ENCODE measurements around the gene PDLIM5.
"Not testable (repeated sequence)": the region's sequence is repeated elsewhere in the genome, so short reads cannot be mapped to it uniquely, and the experiment has no call there.

PDLIM5 gene

DNA sequence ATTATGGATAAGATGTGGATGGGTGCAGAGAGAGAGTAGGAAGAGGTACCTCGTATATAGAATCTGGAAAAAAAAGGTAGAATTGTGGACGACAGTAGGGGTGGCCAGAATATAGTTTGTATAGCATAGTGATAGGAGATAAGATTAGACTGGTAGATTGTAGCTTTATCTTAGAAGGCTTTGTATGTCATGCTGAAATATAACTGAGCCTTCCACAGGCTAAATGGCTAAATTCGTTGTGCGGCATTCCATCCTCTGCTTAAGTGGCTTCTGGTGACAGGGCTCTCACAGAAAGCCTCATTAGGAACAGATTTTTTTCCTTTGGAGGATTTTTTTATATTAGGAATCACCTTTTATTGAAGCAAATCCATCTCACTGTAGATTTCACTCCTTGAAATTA is 163.7 kb downstream of the PDLIM5 start:
- no peak for DNase-seq

DNA sequence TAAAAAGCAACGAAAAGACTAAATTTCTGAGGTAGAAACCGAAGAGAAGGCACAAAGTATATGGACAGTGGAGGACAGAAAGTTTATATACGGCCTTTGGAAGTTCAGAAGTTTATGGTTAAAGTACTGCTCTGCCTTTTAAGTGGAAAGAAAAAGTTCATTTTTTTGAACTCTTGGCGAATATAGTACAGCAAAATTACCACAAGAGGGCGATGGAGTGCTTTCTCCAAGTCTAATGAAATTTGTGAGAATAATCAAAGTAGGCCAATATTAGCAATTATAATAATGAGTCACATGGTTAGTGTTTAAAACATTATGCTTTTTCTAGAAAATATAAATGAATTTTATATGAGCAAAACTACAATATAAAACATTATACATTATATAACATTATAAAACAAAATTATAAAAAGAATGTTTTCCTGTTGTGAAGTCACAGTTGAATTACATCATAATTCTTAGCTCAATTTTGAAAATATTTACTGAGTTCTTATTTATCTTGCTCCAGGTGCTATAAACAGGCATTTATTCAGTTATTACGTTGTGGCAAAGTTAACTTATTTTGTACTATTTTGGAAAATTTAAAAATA is 169.8 kb downstream of the PDLIM5 start:
- DNase-seq, result no peak

- DNase-seq, result no peak
These were observed 171.6 kb downstream of the PDLIM5 start for GRCh38 chr4:94623126-94623911.

DNA sequence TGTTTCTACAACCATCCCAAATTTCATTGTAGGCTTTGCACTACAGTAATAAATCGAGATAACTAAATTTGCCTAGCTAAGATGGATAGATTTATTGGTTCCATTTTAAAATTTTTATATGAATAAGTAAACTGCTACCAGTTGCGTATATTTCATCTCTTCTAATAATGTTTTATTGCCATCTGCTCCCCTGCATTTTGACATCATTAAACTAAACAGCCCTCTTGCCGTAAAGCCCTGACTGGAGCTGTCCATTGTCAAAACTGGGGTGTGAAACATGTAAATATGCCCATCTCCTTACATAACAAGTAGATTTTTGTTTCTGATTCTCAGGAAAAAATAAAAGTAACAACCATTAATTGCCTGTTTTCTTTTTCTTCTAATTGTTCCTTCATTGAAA is 175.2 kb downstream of the PDLIM5 start:
- no peak for DNase-seq

DNA sequence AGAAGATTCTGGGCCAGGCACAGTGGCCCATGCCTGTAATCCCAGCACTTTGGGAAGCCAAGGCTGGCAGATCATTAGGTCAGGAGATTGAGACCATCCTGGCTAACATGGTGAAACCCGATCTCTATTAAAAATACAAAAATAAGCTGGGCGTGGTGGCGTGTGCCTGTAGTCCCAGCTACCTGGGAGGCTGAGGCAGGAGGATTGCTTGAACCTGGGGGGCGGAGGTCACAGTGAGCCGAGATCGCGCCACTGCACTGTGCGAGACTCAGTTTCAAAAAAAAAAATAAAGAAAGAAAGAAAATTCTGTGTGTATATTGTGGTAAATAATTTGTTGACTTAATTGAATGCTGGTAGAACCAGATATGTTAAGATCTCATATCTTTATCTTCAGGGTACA is 177.3 kb downstream of the PDLIM5 start:
- not testable (repeated sequence) for DNase-seq

DNA sequence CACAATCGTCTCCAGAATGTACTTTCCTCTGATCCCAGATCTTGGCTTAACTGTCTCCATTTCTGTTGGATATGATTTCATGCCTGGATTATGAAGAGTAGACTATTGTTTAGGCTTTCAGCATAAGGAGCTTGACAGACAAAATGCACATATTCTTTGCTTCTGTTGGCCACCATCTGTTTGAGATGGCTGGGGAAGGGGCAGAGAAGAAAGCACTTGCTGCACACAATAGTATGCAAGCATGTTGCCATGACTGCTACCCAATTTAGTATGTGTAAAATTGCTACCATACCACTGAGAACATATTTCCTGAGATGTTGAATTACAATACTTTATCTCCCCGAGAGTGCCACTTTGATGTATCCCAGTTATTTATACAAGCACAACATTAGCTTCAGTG is 178.1 kb downstream of the PDLIM5 start:
- no peak for DNase-seq

DNA sequence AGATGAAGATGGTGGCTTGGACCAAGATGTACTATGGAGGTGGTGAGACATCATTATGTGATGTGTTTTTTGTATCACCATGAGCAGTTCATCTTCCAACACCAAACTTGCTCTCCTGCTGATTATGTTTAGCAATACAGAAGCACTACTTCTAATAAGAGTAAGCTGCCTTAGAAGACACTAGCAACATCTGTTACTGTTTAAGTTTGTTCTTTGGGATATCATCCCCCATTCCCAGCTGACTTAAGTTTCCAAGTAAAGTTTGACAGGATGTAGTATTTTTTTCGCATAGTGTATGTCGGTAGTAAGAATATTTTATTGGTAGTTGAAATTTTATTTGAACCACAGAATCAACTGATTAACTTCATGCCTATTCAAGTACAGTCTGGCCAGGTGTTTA is 182.5 kb downstream of the PDLIM5 start:
- no peak for DNase-seq

DNA sequence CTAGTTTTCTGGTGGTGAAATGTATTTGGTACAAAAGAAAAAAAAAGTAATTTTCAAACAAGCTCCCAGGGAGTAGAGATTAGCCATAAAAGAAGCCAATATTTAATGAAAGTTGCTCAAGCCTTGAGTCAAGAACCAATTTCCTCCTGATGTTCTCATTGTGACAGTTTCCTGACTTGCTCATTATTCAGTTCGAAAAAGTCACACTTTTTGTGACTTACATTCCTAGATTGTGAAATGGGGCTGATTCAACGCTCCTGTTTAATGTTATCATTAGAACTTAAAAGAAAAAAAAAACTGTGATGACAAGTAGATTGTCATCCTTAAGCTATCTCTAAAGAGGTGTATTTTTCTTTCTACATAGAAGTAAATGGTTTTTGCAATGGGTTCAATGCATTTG is 183.4 kb downstream of the PDLIM5 start:
- no peak for DNase-seq

GRCh38 chr4:94636004-94636403 is 184.3 kb downstream of the PDLIM5 start:
- no peak for DNase-seq

DNA sequence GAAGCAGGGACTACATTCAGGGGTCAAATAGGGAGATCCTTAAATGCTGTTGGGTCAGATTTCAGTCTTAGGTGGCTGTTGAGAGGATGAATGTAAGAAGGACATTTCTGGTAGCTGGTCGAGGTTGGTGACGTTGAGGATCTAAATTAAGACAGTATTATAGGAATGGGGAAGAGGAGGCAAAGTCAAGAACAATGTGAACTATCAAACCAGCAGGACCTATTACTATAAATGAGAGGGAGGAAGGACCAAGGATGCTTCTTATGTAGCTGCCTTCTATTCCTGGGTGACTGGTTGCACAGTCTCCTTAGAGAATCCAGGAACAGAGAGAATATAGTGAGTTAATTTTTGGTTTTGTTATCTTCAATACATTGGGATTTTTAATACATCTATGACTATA is 187.6 kb downstream of the PDLIM5 start:
- DNase-seq, result no peak

- DNase-seq, result no peak
These were observed 188.4 kb downstream of the PDLIM5 start for GRCh38 chr4:94640151-94640550.

- no peak for DNase-seq
These were observed 190.2 kb downstream of the PDLIM5 start for GRCh38 chr4:94641702-94642560.

DNA sequence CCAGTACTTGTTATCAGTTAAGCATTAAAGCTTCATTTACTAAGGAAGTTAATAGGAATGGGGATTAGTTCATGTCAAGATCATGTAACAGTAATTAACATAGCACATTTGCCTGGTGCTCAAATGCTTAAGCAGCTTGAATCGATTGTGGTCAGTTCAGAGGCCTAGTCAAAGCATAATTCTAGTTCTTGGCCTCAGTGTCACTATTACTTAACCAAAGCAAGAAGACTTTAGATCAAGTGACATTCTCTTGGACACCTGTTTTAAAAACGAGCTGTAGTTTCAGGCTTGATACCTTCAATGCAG is 190.8 kb downstream of the PDLIM5 start:
- no peak for DNase-seq

- DNase-seq, result no peak
These were observed 197.0 kb downstream of the PDLIM5 start for GRCh38 chr4:94648699-94649098.

DNA sequence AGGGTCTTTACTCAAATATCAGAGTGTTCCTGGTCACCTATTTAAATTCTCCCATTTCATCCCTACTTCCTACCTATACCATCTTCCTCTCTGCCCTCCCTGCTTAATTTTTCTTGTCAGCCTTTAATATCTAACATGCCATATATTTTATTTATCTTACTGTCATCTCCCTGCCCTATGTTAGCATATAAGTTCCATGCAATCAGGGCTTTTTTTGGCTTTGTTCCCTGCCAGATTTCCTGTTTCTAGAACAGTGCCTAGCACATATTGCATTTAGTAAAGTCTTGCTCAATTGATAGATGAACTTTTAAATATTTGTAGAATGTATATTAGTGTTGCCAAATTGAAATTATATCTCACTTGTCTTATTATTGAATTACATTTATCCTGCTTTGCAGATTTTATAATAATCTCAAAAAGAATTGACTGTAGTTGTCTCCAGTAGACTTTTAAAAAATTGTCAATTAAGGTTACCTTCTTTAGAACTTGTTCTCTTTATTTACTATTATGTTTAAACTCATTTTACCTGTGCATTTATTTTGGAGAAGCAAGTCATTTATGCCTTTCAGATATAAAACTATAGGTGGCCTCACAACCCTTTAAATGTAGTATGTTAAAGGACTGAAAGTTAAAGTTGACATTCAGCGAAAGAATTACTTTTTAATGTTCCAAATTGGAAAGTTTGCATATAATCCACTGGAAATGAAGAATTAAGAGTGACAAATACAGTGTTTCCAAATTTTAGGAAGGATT is 197.8 kb downstream of the PDLIM5 start:
- DNase-seq, result no peak

- DNase-seq, result no peak
These were observed 198.4 kb downstream of the PDLIM5 start for GRCh38 chr4:94650134-94650495.

GRCh38 chr4:94650690-94651089 is 198.9 kb downstream of the PDLIM5 start:
- no peak for DNase-seq

- DNase-seq, result no peak
These were observed 201.4 kb downstream of the PDLIM5 start for GRCh38 chr4:94653095-94653649.

DNA sequence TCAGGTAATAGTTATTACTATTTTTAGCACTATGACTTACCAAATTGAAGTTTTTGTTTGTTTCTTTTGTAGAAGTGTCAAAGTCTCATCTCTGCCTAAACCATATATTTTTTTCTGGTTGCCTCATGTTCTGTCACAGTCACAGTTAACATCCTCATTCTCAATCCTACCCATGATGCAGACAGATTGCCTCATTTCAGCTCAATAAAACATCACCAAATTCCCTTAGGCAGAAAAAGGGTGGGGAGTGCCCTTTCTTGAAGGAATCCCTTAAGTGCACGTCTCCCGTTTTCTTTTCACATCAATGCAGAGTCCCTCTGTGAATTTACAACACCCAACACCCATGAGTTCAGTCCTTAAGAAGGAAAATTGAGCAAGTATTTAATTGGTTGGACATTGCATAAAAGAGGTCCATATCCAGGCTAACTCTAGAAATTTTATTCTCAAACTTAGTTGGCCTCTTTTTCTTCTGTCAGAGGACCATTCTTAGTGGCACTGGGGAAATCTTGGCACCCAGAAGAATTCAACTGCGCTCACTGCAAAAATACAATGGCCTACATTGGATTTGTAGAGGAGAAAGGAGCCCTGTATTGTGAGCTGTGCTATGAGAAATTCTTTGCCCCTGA is 202.4 kb downstream of the PDLIM5 start:
- DNase-seq, result no peak

GRCh38 chr4:94654714-94655113 is 203.0 kb downstream of the PDLIM5 start:
- DNase-seq, result no peak

DNA sequence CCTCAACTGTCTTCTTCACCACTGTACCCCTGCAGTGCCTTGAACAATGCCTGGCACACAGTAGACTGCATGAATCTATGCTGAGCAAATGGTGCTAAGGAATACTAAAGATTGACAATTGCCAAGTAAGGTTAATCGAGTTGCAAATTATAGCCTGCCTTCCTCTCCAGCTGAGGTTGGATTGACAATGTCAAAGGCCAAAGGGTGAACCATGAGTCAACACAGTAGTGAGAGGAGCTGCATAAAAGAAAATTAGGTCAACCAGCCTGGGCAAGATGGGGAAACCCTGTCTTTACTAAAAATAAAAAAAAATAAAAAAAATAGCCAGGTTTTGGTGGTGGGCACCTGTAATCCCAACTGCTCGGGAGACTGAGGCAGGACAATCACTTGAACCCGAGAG is 208.9 kb downstream of the PDLIM5 start:
- no peak for DNase-seq

GRCh38 chr4:94665021-94665420 is 213.3 kb downstream of the PDLIM5 start:
- not testable (repeated sequence) for DNase-seq

Measured in activated CD4-positive, alpha-beta T cell treated with anti-CD3 and anti-CD28 coated beads, Interleukin-2, amount 50 U/mL, for 1 hour (primary cell).